ENCODE results near the gene IL12RB2. TPM values are rescaled to one million over a fixed set of nuclear protein-coding genes. Genes with fewer than 3 reads are reported as not detected.

IL12RB2 gene
- total RNA-seq, 1 experiment from 2014 or later: 0.22 TPM

GRCh38 chr1:67433837-67434236, 126.2 kb downstream of the IL12RB2 start:
- DNase-seq (ENCODE audit: low read depth, low spot score) (no peak), ATAC-seq (no peak)
- ChIA-PET RAD21 (ENCODE audit: low non-redundant PET in 1 of 2, low total read pairs in 2 of 2, uncharacterized antibody in 2 of 2, unreplicated experiment in 2 of 2) (no interaction called here), CTCF (no interaction called here), POLR2A (no interaction called here)
- Histone ChIP-seq H3K79me2 (ENCODE audit: insufficient read depth, low read length) (peaks cover 14% of the 10 kb centered on the region), H3K27ac (ENCODE audit: low read depth, low read length) (no peak overlapping the region), H3K9ac (ENCODE audit: low read length) (no peak overlapping the region), H3K4me3 (replicated peaks in 1 of 2; ENCODE audit: low read depth in 1 of 2, low read length in 2 of 2) (no peak overlapping the region), H3K9me3 (ENCODE audit: control insufficient read depth in 1 of 2, insufficient read depth in 1 of 2, low read depth in 1 of 2, low read length in 2 of 2) (no peaks in the 10 kb centered on the region), H3K9me2 (ENCODE audit: insufficient read depth) (no peaks in the 10 kb centered on the region), H4K20me1 (ENCODE audit: insufficient read depth) (peaks cover 2% of the 10 kb centered on the region; the same call in 1 of the 2 replicates), H3K4me1 (ENCODE audit: control insufficient read depth in 1 of 2, insufficient read depth in 2 of 2, low read length in 2 of 2) (peaks cover 0 to 21% of the 10 kb centered on the region in 2 experiments; a peak in 3 of 4 replicates), H3K36me3 (ENCODE audit: control insufficient read depth in 1 of 2, insufficient read depth in 2 of 2, low read length in 2 of 2) (peaks cover 4 to 8% of the 10 kb centered on the region in 2 experiments; a peak in 3 of 4 replicates), H2AFZ (ENCODE audit: low read depth, low read length, poor library complexity, severe bottlenecking) (no peak overlapping the region), H3K4me2 (ENCODE audit: low read length) (no peak overlapping the region), H3K27me3 (ENCODE audit: insufficient read depth, low read length) (no peaks in the 10 kb centered on the region)
- no peak for TF ChIP-seq YY1 (IDR thresholded peaks at IDR 0.05; ENCODE audit: extremely low read depth, insufficient replicate concordance, low read depth, low read length)
- no peak for TF ChIP-seq EGR1 (IDR thresholded peaks at IDR 0.05; ENCODE audit: low read depth)
- TF ChIP-seq EZH2phosphoT487 (IDR thresholded peaks at IDR 0.05; ENCODE audit: borderline replicate concordance): no peak
- TF ChIP-seq MAX (IDR thresholded peaks at IDR 0.05): no peak
- no peak for TF ChIP-seq ATF3 (IDR thresholded peaks at IDR 0.05)
- TF ChIP-seq FOSL1 (IDR thresholded peaks at IDR 0.05; ENCODE audit: low read depth): no peak
- TF ChIP-seq JUND (IDR thresholded peaks at IDR 0.05): no peak
- TF ChIP-seq SIN3A (IDR thresholded peaks at IDR 0.05; ENCODE audit: low read depth): no peak
- TF ChIP-seq SP1 (IDR thresholded peaks at IDR 0.05; ENCODE audit: low read depth): no peak
- no peak for TF ChIP-seq CTCF (IDR thresholded peaks at IDR 0.05 in 2 of 3, conservative IDR thresholded peaks at IDR 0.05 in 1 of 3; ENCODE audit: borderline replicate concordance in 1 of 3, insufficient read depth in 1 of 3, low read depth in 2 of 3, low read length in 2 of 3)
- TF ChIP-seq ZFX (IDR thresholded peaks at IDR 0.05): no peak
- no peak for TF ChIP-seq SRF (IDR thresholded peaks at IDR 0.05; ENCODE audit: low read depth)
- TF ChIP-seq ELF1 (IDR thresholded peaks at IDR 0.05; ENCODE audit: borderline replicate concordance, low read depth): no peak
- no peak for TF ChIP-seq CBX3 (IDR thresholded peaks at IDR 0.05; ENCODE audit: low read depth)
- TF ChIP-seq ZNF274 (IDR thresholded peaks at IDR 0.05; ENCODE audit: low read depth, low read length): no peak
- intact Hi-C loops (cut with micrococcal nuclease): no loop called here
- no TSS peak for BruUV-seq (replicated peaks)
